Measurements from ENCODE around the gene ZBED6.
"Not testable (repeated sequence)": the region's sequence is repeated elsewhere in the genome, so short reads cannot be mapped to it uniquely, and the experiment has no call there.

ZBED6 gene

DNA sequence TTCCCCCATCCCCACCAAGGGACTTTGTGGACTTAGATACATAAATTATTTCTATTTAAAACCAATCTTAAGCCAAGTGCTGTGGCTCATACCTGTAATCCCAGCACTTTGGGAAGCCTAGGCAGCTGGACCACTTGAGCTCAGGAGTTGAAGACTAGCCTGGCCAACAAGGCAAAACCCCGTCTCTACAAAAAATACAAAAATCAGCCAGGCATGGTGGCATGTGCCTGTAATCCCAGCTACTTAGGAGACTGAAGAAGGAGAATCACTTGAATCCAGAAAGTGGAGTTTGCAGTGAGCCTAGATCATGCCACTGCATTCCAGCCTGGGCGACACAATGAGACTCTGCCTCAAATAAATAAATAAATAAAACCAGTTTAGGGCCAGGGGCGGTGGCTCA is 34.9 kb upstream of the ZBED6 start:
- DNase-seq (ENCODE audit: extremely low spot score): no peak
- POLR2A ChIA-PET: no interaction called here
- CTCF ChIA-PET: interaction anchor here (1.1 to 2.1 kb wide), 2 partner anchors 12 to 15 kb away, joined by 3 to 4 read pairs; no protein-coding TSS in a partner anchor
- TF ChIP-seq CTCF (IDR thresholded peaks at IDR 0.05; ENCODE audit: control extremely low read depth, extremely low read depth, low read depth, missing control alignments): no peak

GRCh38 chr1:203761958-203762357 is 33.5 kb upstream of the ZBED6 start:
- CTCF ChIA-PET: interaction anchor here (2.1 kb wide), 1 partner anchor 13 kb away, joined by 4 read pairs; no protein-coding TSS in a partner anchor
- POLR2A ChIA-PET; DNase-seq (ENCODE audit: extremely low spot score): not testable (repeated sequence)

GRCh38 chr1:203763505-203763904 is 31.9 kb upstream of the ZBED6 start:
- TF ChIP-seq CTCF (IDR thresholded peaks at IDR 0.05; ENCODE audit: control extremely low read depth, extremely low read depth, low read depth, missing control alignments): no peak
- CTCF ChIA-PET: interaction anchor here (0.9 to 1.4 kb wide), 2 partner anchors 12 to 28 kb away, joined by 3 read pairs; no protein-coding TSS in a partner anchor
- DNase-seq (ENCODE audit: extremely low spot score): no peak
- POLR2A ChIA-PET: no interaction called here

- TF ChIP-seq CTCF (IDR thresholded peaks at IDR 0.05; ENCODE audit: control extremely low read depth, extremely low read depth, low read depth, missing control alignments): no peak
- CTCF ChIA-PET: interaction anchor here (0.9 to 1.4 kb wide), 4 partner anchors 11 to 29 kb away, joined by 3 read pairs; no protein-coding TSS in a partner anchor
- no peak for DNase-seq (ENCODE audit: extremely low spot score)
- POLR2A ChIA-PET: interaction anchor here (0.7 kb wide), 1 partner anchor 33 kb away, joined by 3 read pairs; no protein-coding TSS in a partner anchor
Measured at GRCh38 chr1:203764105-203765028, 31.1 kb upstream of the ZBED6 start.

DNA sequence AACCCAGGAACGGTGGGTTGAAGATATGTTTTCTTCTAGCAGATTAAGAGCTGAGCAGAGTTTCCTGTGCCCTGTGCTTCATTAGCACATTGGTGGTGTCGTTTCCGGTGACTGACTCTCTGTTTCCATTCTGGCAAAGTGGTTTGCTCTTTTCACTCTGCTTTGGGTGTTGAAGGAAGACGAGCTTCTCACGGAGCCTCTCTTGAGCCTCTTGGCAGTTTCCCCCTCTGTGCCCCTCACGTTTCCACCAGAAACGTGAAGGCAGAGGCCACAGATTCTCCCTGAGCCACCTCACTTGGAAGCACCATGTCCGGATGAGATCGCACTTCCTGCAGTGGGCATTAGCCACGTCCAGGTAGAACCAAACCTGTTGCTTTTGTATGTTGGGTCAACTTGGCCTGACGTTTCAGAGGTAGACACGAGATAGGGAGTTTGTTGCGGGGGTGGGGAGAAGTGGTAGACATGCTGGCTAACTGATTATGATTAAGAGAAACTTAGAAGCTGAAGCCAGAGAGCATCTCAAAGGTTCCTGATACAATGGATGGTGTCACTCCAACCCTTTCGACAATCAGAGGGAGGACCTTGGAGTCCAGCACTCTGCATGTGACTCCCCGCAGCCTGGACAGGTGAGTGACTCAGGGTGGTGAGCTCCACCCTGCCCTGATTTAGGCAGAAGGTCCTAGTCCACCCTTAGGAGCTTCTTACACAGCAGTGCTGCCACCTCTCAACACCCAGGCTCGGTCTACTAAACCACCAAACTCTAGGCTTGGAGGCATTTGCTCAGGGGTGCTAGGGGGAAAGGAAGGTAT is 30.2 kb upstream of the ZBED6 start, which contains the start of gene LAX1:
TSS of gene LAX1 (plus strand) at position 155 of the 809 bp plus-strand sequence. CDS start at position 538, 383 bp downstream.
- TF ChIP-seq CTCF (IDR thresholded peaks at IDR 0.05; ENCODE audit: control extremely low read depth, extremely low read depth, low read depth, missing control alignments): no peak
- ChIA-PET POLR2A (interaction anchor here (0.7 kb wide), 1 partner anchor 32 kb away, joined by 3 read pairs; no protein-coding TSS in a partner anchor), CTCF (interaction anchor here (0.9 to 1.7 kb wide), 4 partner anchors 10 to 598 kb away, joined by 3 to 5 read pairs (median 3); no protein-coding TSS in a partner anchor)
- peak; percentile 72 for DNase-seq (ENCODE audit: extremely low spot score)

GRCh38 chr1:203768256-203768655 is 27.2 kb upstream of the ZBED6 start:
- DNase-seq (ENCODE audit: extremely low spot score): no peak
- TF ChIP-seq CTCF (IDR thresholded peaks at IDR 0.05; ENCODE audit: control extremely low read depth, extremely low read depth, low read depth, missing control alignments): no peak
- CTCF ChIA-PET: no interaction called here
- POLR2A ChIA-PET: interaction anchor here (0.6 kb wide), 1 partner anchor 47 kb away, joined by 4 read pairs; no protein-coding TSS in a partner anchor

All from GM10248 (cell line).